Stimulated activated naive CD8-positive, alpha-beta T cell treated with anti-CD3 and anti-CD28 coated beads, Interleukin-15, Interleukin-2, amounts not matched to agents 100 U/mL and 50 U/mL, for 24 hours (primary cell): ENCODE data around the gene LGI1.
"Not testable (repeated sequence)": the region's sequence is repeated elsewhere in the genome, so short reads cannot be mapped to it uniquely, and the experiment has no call there.

Experiments used
- ATAC-seq: fragments of 150-1000 bp; cut with Tn5 transposase; one replicate; pipeline ENCODE4 v1.10.0; 2021
- DNase-seq: peaks from one replicate; pipeline ENCODE4 v3.0.0; 2021

The LGI1 gene

GRCh38 chr10:93807371-93807770 lies 49.6 kb downstream of the LGI1 start:
- DNase-seq (no peak), ATAC-seq (no peak)

GRCh38 chr10:93812659-93813338 lies 55.1 kb downstream of the LGI1 start:
- no peak for ATAC-seq

GRCh38 chr10:93813507-93814465 lies 56.0 kb downstream of the LGI1 start:
- DNase-seq (peak; percentile 61), ATAC-seq (peak; percentile 83)

More at GRCh38 chr10:93812659-93813338, 55.1 kb downstream of the LGI1 start:
- DNase-seq: no peak

- no peak for ATAC-seq
- no peak for DNase-seq
Observed at GRCh38 chr10:93815304-93816096, 57.8 kb downstream of the LGI1 start.

GRCh38 chr10:93816123-93816747 lies 58.5 kb downstream of the LGI1 start:
- DNase-seq (peak; percentile 54), ATAC-seq (peak; percentile 70)

GRCh38 chr10:93818086-93818485 lies 60.4 kb downstream of the LGI1 start:
- DNase-seq (no peak), ATAC-seq (no peak)

- ATAC-seq (no peak), DNase-seq (no peak)
Observed at GRCh38 chr10:93819520-93819919, 61.8 kb downstream of the LGI1 start.

GRCh38 chr10:93820434-93820833 lies 62.7 kb downstream of the LGI1 start:
- no peak for DNase-seq
- ATAC-seq: no peak

- ATAC-seq (no peak), DNase-seq (no peak)
Observed at GRCh38 chr10:93821051-93821772, 63.5 kb downstream of the LGI1 start.

GRCh38 chr10:93826355-93826754 lies 68.6 kb downstream of the LGI1 start:
- ATAC-seq (no peak), DNase-seq (no peak)

GRCh38 chr10:93827056-93827804 lies 69.5 kb downstream of the LGI1 start:
- DNase-seq (no peak), ATAC-seq (no peak)

- ATAC-seq, DNase-seq: not testable (repeated sequence)
Observed at GRCh38 chr10:93831065-93831464, 73.3 kb downstream of the LGI1 start.

GRCh38 chr10:93835770-93836169 lies 78.0 kb downstream of the LGI1 start:
- DNase-seq: no peak
- no peak for ATAC-seq

GRCh38 chr10:93837822-93838221 lies 80.1 kb downstream of the LGI1 start:
- DNase-seq (no peak), ATAC-seq (no peak)

GRCh38 chr10:93838278-93838677 lies 80.5 kb downstream of the LGI1 start:
- DNase-seq (no peak), ATAC-seq (no peak)

GRCh38 chr10:93841961-93842360 lies 84.2 kb downstream of the LGI1 start:
- ATAC-seq (no peak), DNase-seq (no peak)

GRCh38 chr10:93844979-93845626 lies 87.4 kb downstream of the LGI1 start:
- ATAC-seq (no peak), DNase-seq (no peak)
